ENCODE results near the gene PRF1.
"Not testable (repeated sequence)": the region's sequence is repeated elsewhere in the genome, so short reads cannot be mapped to it uniquely, and the experiment has no call there.

Gene PRF1
- 6.2 to 30.2 reads per million in 2 donors for total RNA-seq

DNA sequence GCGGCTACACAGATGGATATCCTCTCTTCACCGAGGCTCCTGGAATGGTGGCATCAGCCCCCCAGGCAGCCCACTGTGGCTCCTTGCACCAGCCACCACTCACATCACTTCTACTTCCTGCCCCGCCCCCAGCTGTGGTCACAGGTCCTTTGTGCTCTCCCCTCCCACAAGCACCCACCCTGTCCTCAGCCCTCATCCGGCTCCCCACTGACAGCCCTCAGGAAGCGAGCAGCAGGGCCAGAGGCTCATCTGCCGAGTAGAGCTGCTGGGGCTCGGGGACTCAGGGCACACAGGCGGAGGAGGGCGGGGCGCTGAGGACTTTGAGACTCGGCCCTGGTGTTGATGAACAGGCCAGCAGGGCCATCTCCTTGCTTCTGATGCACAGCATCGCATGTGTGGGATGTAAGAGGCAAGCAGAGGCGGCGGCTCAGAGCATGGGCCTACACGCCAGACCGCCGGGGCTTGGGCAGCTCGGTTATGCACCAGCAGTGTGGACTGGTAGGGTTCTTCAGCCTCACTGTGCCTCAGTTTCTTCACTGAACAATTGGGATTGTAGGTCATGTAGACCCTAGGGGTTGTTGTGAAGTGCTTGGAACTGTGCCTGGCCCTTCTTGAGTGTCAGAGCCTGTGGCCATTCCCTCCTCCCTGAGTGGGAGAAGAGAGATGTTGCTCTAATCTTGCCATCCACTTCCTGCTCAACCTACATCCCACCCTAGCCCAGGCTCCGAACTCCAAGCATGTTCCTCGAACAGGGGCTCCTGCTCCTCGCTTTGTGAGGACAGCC lies at the start of gene PRF1:
Gene PRF1 (minus strand): TSS at position 77 of the 784 bp plus-strand sequence. CDS start 1,839 bp downstream, outside the sequence.
- DNase-seq, result peak; percentile 27 to 91 (median 59)

DNA sequence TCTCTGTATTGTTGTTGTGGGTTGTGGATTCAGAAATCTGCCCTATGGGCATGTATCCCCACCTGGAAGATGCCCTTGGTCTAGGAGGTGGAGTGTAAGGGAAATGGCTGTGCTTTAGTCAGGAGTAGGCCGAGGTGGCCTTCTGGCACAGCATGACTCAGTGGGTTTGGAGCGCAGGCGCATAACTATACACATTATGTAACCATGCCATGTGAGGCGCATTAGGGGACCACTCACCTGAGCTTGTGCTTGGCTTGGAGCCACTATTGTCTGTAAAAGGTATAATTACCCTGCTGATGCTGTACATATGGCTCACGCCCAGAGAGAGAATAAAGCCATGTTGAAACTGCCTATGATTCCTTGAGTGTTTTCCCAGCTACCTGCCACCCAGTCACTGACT lies 49.1 kb upstream of the PRF1 start:
- peak in 1 of 5 experiments; percentile 41 for DNase-seq

DNA sequence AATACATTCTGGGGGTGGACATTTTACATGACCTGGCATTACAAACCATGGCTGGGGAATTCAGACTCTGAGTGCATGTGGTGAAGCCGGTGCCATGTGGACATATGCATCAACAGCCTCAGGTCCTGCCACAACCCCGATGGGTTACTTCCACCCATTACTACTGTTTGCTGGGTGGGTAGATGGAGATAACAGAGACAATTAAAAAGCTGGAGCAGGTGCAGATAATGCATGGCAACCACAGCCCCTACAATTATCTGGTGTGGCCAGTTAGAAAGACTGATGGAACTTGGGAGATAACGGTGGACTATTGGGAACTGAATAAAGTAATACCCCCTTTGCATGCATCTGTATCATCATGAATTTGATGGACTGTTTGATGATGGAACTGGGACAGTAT lies 48.2 kb upstream of the PRF1 start:
- DNase-seq, result no peak

DNA sequence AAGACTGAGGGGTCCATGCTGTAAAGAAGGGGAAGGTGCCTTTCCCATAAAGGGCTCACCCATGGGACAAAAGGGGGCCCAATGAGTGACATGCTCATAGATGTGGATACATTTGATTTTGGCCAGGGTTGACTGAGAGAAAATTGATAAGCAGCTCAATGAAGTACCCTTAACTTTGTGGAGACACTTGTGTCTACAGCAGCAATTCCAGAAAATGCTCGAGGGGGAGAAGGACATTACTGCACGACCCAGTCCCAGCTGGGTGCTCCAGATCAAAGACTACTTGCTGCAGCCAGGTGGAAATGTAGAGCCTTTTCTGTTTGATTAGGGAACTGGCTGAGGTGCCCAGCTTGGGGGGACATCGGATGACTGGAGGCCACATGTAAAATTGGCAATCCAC lies 47.6 kb upstream of the PRF1 start:
- DNase-seq, result no peak

- DNase-seq, result no peak
Observed at GRCh38 chr10:70649526-70649925, 47.0 kb upstream of the PRF1 start.

DNA sequence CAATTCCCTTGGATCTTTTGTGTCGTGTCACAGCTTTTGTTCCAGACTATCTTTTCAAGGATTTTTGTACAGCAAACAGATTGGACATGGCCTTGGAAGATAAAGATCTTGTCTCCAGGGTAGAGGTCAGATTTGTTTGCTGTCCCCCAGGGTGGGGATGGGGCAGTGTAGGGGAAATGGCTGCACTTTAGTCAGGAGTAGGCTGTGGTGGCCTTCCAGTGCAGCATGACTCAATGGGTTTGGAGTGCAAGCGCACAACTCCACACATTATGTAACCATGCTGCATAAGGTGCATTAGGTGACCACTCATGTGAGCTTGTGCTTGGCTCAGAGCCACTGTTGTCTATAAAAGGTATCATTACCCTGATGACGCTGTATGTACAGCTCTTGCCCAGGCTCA lies 45.9 kb upstream of the PRF1 start:
- DNase-seq, result peak in 1 of 5 experiments; percentile 39

DNA sequence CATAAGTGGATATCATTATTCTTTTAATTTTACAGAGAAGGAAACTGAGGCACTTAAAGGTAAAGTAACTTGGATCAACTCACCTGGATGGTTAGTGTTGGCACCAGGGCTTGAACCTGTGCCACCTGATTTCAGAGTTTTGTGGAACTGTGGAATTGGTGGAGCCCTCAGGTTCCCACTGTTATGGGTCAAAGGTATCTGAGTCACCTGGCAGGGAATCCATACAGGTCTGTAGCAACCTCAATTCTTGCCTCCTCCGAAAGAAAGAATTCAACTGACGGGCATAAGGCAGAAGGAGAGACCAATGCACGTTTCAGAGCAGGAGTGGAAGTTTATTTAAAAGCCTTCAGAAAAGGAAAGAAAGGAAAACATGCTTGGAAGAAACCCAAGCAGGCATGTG lies 44.5 kb upstream of the PRF1 start:
- no peak for DNase-seq

DNA sequence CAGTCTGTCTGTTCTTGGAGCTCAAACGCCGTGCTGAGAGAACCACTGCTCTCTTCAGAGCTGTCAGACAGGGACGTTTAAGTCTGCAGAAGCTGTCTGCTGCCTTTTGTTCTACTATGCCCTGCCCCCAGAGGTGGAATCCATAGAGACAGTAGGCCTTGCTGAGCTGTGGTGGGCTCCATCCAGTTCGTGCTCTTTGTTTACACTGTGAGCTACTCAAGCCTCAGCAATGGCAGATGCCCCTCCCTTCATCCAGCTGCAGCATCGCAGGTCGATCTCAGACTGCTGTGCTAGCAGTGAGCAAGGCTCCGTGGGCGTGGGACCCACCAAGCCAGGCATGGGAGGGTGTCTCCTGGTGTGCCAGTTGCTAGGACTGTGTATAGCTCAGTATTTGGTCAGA lies 42.4 kb upstream of the PRF1 start:
- DNase-seq, result not testable (repeated sequence)

DNA sequence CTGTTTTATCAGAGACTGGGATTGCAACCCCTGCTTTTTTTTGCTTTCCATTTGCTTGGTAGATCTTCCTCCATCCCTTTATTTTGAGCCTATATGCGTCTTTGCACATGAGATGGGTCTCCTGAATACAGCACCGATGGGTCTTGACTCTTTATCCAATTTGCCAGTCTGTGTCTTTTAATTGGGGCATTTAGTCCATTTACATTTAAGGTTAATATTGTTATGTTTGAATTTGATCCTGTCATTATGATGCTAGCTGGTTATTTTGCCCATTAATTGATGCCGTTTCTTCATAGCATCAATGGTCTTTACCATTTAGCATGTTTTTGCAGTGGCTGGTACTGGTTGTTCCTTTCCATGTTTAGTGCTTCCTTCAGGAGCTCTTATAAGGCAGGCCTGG lies 40.7 kb upstream of the PRF1 start:
- DNase-seq, result not testable (repeated sequence)

GRCh38 chr10:70639640-70640383 lies 37.3 kb upstream of the PRF1 start:
- DNase-seq, result not testable (repeated sequence)

- not testable (repeated sequence) for DNase-seq
Observed at GRCh38 chr10:70634515-70634914, 32.0 kb upstream of the PRF1 start.

DNA sequence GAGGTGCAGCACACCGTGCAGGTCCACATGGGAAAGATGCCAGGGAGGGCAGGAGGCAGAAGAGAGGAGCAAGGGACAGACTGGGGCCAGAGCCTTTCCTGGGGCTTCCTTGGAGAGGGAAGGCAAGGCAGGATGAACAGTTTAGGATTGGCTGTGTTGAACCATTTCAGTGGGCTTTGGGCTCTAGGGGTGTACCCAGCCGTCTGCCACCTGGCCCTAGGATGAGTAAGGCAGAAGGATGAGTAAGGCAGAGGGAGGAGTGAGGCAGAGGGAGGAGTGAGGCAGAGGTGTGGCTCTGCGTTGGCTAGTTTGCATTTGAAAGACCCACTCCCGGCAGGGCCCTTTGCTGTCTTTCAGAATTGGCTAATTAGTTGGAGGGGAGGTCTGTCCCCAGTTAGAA lies 31.5 kb upstream of the PRF1 start:
- no peak for DNase-seq

- not testable (repeated sequence) for DNase-seq
Observed at GRCh38 chr10:70631735-70632134, 29.2 kb upstream of the PRF1 start.

GRCh38 chr10:70629338-70629737 lies 26.8 kb upstream of the PRF1 start:
- no peak for DNase-seq

DNA sequence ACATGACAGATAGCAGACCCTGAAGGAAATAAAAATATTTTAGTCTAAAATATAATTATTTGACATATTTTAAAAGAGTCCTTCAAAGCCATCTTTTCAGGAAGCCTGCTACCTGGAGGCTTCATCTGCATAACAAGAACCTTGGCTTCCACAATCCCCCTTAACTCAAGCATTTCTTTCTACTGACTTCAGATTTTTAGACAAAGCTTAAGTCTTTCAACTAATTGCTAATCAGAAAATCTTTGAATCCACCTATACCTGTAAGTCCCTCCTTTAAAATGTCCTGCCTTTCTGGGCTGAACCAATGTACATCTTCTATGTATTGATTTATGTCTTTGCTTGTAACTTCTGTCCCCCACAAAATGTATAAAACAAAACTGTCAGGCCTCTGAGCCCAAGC lies 23.5 kb upstream of the PRF1 start:
- no peak for DNase-seq

- no peak for DNase-seq
Observed at GRCh38 chr10:70622981-70623844, 20.7 kb upstream of the PRF1 start.

DNA sequence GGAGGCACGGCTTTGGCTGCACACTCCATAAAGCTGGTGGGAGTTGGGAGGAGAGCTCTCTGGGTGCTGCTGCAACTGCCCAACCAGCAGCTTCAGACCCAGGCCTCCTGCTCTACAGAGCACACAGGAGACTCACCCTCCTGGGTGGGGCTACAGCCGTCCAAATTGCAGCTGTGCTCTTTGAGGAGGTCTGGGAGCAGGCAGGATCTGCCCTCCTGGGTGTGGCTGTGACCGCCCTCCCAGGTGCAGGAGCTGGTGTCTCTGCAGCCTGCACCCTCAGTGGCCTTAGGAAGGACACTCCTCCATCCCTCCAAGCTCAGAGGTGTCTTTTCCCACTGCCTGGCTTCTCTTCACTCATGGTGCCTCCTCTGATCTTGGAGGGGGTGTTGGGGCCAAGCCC lies 20.0 kb upstream of the PRF1 start:
- no peak for DNase-seq

DNA sequence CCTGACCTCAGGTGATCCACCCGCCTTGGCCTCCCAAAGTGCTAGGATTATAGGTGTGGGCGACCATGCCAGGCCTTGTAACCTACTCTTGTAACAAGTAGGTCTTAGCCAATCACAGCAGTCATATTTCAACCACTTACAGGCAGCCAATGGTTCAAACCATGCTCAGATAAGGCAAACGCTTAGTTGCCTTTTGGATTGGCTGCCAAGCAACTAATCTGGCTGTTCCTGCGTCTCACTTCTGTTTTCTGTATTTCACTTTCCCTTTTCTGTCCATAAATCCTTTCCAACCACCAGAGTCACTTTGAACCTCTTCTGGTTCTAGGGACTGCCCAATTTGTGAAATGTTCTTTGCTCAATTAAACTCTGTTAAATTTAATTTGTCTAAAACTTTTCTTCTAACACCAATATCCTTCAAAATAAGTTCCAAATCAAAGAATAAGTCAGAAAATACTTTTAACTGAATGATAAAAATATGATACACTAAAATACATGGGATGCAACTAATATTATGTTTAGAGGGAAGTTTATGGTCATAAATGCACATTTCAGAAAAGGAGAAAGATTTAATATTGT lies 19.1 kb upstream of the PRF1 start:
- no peak for DNase-seq

- no peak for DNase-seq
Observed at GRCh38 chr10:70620020-70620289, 17.4 kb upstream of the PRF1 start.

DNA sequence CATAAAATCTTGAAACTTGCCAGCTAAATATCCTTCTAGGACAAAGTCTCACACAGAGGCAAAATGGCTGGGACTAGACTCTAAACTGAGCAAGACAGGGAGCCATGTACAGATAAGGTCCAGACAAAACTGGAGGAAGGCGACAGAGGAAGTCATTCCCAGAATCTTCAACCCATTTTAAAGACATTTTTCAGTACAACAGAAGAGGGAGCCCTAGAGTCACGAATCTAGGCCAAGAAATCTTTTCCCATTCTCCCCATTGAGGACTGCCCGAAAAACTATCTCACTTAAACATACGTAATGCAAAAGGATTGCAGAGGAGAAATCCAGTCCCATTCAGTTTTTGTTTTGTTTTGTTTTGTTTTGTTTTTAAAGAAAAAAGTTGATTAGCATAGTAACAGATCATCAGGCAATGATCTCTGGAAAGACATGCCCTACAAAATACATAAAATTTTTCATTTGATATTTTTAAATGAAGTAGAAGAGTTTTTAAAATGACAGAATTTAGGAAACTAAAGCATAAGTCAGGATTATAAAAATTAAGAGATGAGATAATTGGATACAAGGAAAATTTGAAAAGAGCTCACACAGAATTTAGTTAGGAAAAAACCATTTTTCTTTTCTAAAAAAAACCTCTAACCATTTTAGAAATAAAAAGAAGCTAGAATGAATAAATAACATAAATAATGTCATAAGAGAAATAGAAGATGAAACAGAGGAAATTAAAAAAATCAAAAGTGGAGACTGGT lies 16.9 kb upstream of the PRF1 start:
- no peak for DNase-seq

DNA sequence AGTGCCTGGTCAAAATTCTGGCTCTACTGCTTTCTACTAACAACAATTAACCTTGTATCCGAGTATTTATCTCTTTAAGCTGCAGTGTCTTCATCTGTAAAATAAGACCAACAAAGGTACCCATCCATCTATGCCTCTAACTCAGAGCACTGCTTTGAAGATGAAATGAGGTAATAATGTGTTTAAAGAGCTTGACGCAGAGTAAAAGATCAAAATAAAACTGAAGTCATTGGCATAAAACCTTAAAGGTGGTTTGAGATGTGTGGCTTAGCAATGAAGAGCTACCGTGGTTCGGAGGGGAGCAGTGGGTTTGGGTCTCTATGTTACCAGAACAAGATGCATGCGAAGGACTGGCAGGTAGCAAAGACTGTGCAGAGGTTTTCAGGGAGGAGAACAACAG lies 16.1 kb upstream of the PRF1 start:
- no peak for DNase-seq
